AG09319 (cell line): ENCODE results near the gene S100A13.
"Not testable (repeated sequence)": the region's sequence is repeated elsewhere in the genome, so short reads cannot be mapped to it uniquely, and the experiment has no call there.

Experiments used
- DNase-seq: peaks from one replicate; pipeline ENCODE4 v3.0.0-alpha.2; 2010; ENCODE audit warnings: low read depth; ENCODE audit errors: extremely low read depth
- CTCF ChIP-seq: IDR thresholded peaks from 2 replicates; pipeline ENCODE4 v1.5.1; 2011; ENCODE audit warnings: low read depth, mild to moderate bottlenecking, inconsistent platforms, low read length, moderate library complexity

S100A13 gene

GRCh38 chr1:153578936-153579335, 48.4 kb downstream of the S100A13 start:
- no peak for DNase-seq

GRCh38 chr1:153578490-153578889, 48.8 kb downstream of the S100A13 start:
- no peak for DNase-seq
- TF ChIP-seq CTCF: no peak

More at GRCh38 chr1:153578936-153579335, 48.4 kb downstream of the S100A13 start:
- no peak for TF ChIP-seq CTCF

GRCh38 chr1:153577624-153578051, 49.7 kb downstream of the S100A13 start:
- no peak for TF ChIP-seq CTCF
- DNase-seq: no peak

- DNase-seq: no peak
- no peak for TF ChIP-seq CTCF
Measured at GRCh38 chr1:153577138-153577537, 50.2 kb downstream of the S100A13 start.

- not testable (repeated sequence) for DNase-seq
Measured at GRCh38 chr1:153575497-153575896, 51.8 kb downstream of the S100A13 start.

GRCh38 chr1:153575081-153575491, 52.2 kb downstream of the S100A13 start:
- not testable (repeated sequence) for DNase-seq

GRCh38 chr1:153573351-153573750, 54.0 kb downstream of the S100A13 start:
- no peak for DNase-seq
- TF ChIP-seq CTCF: no peak

GRCh38 chr1:153572569-153573015, 54.7 kb downstream of the S100A13 start:
- peak; percentile 96 for TF ChIP-seq CTCF
- DNase-seq: peak; percentile 55

- TF ChIP-seq CTCF: no peak
- no peak for DNase-seq
Measured at GRCh38 chr1:153571706-153572105, 55.6 kb downstream of the S100A13 start.
